H9 (cell line): Measurements from ENCODE around the gene CABP7. TPM values are rescaled to one million over a fixed set of nuclear protein-coding genes. Genes with fewer than 3 reads are reported as not detected.

Experiments used
- DNase-seq: peaks from one replicate; pipeline ENCODE4 v3.0.0-alpha.2; 2017
- H2AFZ ChIP-seq: one replicate; pipeline ENCODE4 v1.6.1; 2013; ENCODE audit warnings: mild to moderate bottlenecking, low read length, control low read depth, moderate library complexity
- H2AK5ac ChIP-seq: 2 replicates; pipeline ENCODE4 v1.6.1; 2013; ENCODE audit warnings: low read length, control low read depth, mixed read lengths; ENCODE audit not compliant: insufficient read length
- H2BK120ac ChIP-seq: one replicate; pipeline ENCODE4 v1.6.1; 2013; ENCODE audit warnings: low read depth, mild to moderate bottlenecking, low read length, control low read depth, inconsistent platforms; ENCODE audit not compliant: poor library complexity, severe bottlenecking
- H2BK12ac ChIP-seq: 2 replicates; pipeline ENCODE4 v1.6.1; 2013; ENCODE audit warnings: low read length, control low read depth, mixed read lengths, low read depth; ENCODE audit not compliant: insufficient read length
- H2BK15ac ChIP-seq: 2 replicates; pipeline ENCODE4 v1.6.1; 2013; ENCODE audit warnings: low read depth, low read length, control low read depth
- H2BK20ac ChIP-seq: one replicate; pipeline ENCODE4 v1.6.1; 2013; ENCODE audit warnings: low read depth, mild to moderate bottlenecking, low read length, control low read depth, inconsistent platforms; ENCODE audit not compliant: poor library complexity, severe bottlenecking
- H2BK5ac ChIP-seq: 2 replicates; pipeline ENCODE4 v1.6.1; 2013; ENCODE audit warnings: low read length, control low read depth, mixed read lengths; ENCODE audit not compliant: insufficient read length
- H3K14ac ChIP-seq: 2 replicates; pipeline ENCODE4 v1.6.1; 2013; ENCODE audit warnings: low read length, control low read depth; ENCODE audit not compliant: insufficient read depth
- H3K18ac ChIP-seq: 2 replicates; pipeline ENCODE4 v1.6.1; 2013; ENCODE audit warnings: low read depth, mild to moderate bottlenecking, mixed read lengths, low read length, control low read depth; ENCODE audit not compliant: insufficient read length
- H3K23ac ChIP-seq: 2 replicates; pipeline ENCODE4 v1.6.1; 2013; ENCODE audit warnings: low read length, control low read depth, mixed read lengths, low read depth; ENCODE audit not compliant: insufficient read length
- H3K23me2 ChIP-seq: 2 replicates; pipeline ENCODE4 v1.6.1; 2013; ENCODE audit warnings: low read depth, mild to moderate bottlenecking, mixed read lengths, low read length, control low read depth; ENCODE audit not compliant: insufficient read length, poor library complexity, severe bottlenecking
- H3K27ac ChIP-seq: 2 replicates; pipeline ENCODE4 v1.5.1; 2013; ENCODE audit warnings: low read length, control low read depth, mixed read lengths, low read depth; ENCODE audit not compliant: insufficient read length
- H3K27me3 ChIP-seq: 2 replicates; pipeline ENCODE4 v1.6.1; 2013; ENCODE audit warnings: low read length, control low read depth, inconsistent platforms; ENCODE audit not compliant: insufficient read depth
- H3K4ac ChIP-seq: 2 replicates; pipeline ENCODE4 v1.6.1; 2013; ENCODE audit warnings: low read depth, mild to moderate bottlenecking, control low read depth, inconsistent platforms, low read length, moderate library complexity
- H3K4me1 ChIP-seq: 2 replicates; pipeline ENCODE4 v1.6.1; 2013; ENCODE audit warnings: low read length, control low read depth, inconsistent platforms; ENCODE audit not compliant: insufficient read depth
- H3K4me2 ChIP-seq: 2 replicates; pipeline ENCODE4 v1.6.1; 2013; ENCODE audit warnings: low read length, control low read depth, mixed read lengths; ENCODE audit not compliant: insufficient read length, insufficient read depth
- H3K56ac ChIP-seq: 2 replicates; pipeline ENCODE4 v1.6.1; 2013; ENCODE audit warnings: low read depth, mild to moderate bottlenecking, mixed read lengths, low read length, control low read depth; ENCODE audit not compliant: insufficient read length
- H3K79me1 ChIP-seq: 2 replicates; pipeline ENCODE4 v1.6.1; 2013; ENCODE audit warnings: low read depth, mild to moderate bottlenecking, moderate library complexity, low read length, control low read depth, inconsistent platforms; ENCODE audit not compliant: insufficient read depth, poor library complexity, severe bottlenecking
- H3K79me2 ChIP-seq: 2 replicates; pipeline ENCODE4 v1.6.1; 2013; ENCODE audit warnings: low read length, control low read depth, inconsistent platforms; ENCODE audit not compliant: insufficient read depth
- H3K9ac ChIP-seq: 2 replicates; pipeline ENCODE4 v1.6.1; 2013; ENCODE audit warnings: low read length, control low read depth, mixed read lengths; ENCODE audit not compliant: insufficient read length; ENCODE audit errors: extremely low read depth
- H3K9me3 ChIP-seq: one replicate; pipeline ENCODE4 v1.6.1; 2013; ENCODE audit warnings: low read depth, low read length, inconsistent platforms; ENCODE audit not compliant: control insufficient read depth
- H3T11ph ChIP-seq: one replicate; pipeline ENCODE4 v1.6.1; 2013; ENCODE audit warnings: mild to moderate bottlenecking, low read length, control low read depth, inconsistent platforms
- H4K20me1 ChIP-seq: one replicate; pipeline ENCODE4 v1.6.1; 2013; ENCODE audit not compliant: control insufficient read depth, insufficient read length, insufficient read depth
- H4K5ac ChIP-seq: 2 replicates; pipeline ENCODE4 v1.6.1; 2013; ENCODE audit warnings: low read depth, mild to moderate bottlenecking, mixed read lengths, low read length, control low read depth; ENCODE audit not compliant: insufficient read length
- H4K8ac ChIP-seq: replicated peaks from 2 replicates; pipeline ENCODE4 v1.6.1; 2013; ENCODE audit warnings: low read length, control low read depth, mixed read lengths, low read depth; ENCODE audit not compliant: insufficient read length
- H4K91ac ChIP-seq: 2 replicates; pipeline ENCODE4 v1.6.1; 2013; ENCODE audit warnings: low read depth, mild to moderate bottlenecking, moderate library complexity, mixed read lengths, low read length, control low read depth; ENCODE audit not compliant: insufficient read length
- H3K27ac Mint-ChIP-seq, 3 experiments: 2 replicates in 2 of 3; 3 replicates in 1 of 3; pipeline ENCODE4 v1.8.0; 2020 to 2021; ENCODE audit warnings: mixed read lengths in 3 of 3, mild to moderate bottlenecking in 1 of 3, moderate library complexity in 1 of 3
- H3K27me3 Mint-ChIP-seq: 2 replicates; pipeline ENCODE4 v1.8.0; 2021; ENCODE audit warnings: low read depth, mild to moderate bottlenecking, moderate library complexity, mixed read lengths
- H3K36me3 Mint-ChIP-seq, 3 experiments: 2 replicates in 2 of 3; 3 replicates in 1 of 3; pipeline ENCODE4 v1.8.0; 2020 to 2021; ENCODE audit warnings: low read depth in 3 of 3, mixed read lengths in 3 of 3; ENCODE audit not compliant: insufficient read depth in 1 of 3
- H3K4me1 Mint-ChIP-seq, 2 experiments: 2 replicates each; pipeline ENCODE4 v1.8.0; 2020; ENCODE audit warnings: mixed read lengths in 2 of 2
- H3K4me3 Mint-ChIP-seq, 2 experiments: 2 replicates in 1 of 2; 3 replicates in 1 of 2; pipeline ENCODE4 v1.8.0; 2020 to 2021; ENCODE audit warnings: mild to moderate bottlenecking in 2 of 2, mixed read lengths in 2 of 2, moderate library complexity in 1 of 2
- H3K9me3 Mint-ChIP-seq, 2 experiments: 2 replicates in 1 of 2; 3 replicates in 1 of 2; pipeline ENCODE4 v1.8.0; 2020; ENCODE audit warnings: mild to moderate bottlenecking in 2 of 2, mixed read lengths in 2 of 2, moderate library complexity in 1 of 2
- WGBS: extraction: QIAGEN DNeasy Blood & Tissue Kit; methylation state at CpG from one replicate; pipeline ENCODE4 v1.1.7; 2013; ENCODE audit warnings: missing lambda C conversion rate, low lambda C conversion rate, mixed read lengths; ENCODE audit not compliant: insufficient read length; ENCODE audit errors: extremely low coverage; 5-methylcytosine and 5-hydroxymethylcytosine counted together
- total RNA-seq: library from RNA; stranded (reverse); gene quantifications from 2 replicates; pipeline ENCODE4 v1.2.1, GENCODE V29; 2021
- TF ChIP-seq, protein P1 (sequence below): fragments of 200-600 bp; sonication (generic); conservative IDR thresholded peaks from 3 replicates; pipeline ENCODE4 v1.8.0; 2021; ENCODE audit warnings: antibody characterized with exemption, mild to moderate bottlenecking

CABP7 gene
- total RNA-seq, 1 experiment from 2014 or later, result 0.83 TPM

DNA sequence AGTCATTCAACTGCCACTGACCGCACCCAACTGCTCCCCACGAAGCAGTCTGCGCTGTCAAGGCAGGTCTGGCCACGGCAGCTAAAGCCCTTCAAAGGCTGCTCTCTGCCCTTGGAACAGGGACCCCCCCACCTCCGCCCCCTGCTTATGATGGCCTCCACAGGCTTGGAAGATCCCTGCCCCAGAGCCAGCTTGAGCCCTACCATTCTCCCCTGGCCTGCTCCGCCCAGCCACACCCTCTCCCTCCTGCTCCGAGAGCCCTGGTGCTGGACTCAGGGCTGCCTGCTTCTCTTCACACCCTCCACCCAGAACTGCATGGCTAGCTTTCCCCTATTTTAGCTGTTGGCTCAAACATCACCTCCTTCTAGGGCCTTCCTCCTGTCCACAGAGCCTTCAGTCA, 28.0 kb downstream of the CABP7 start:
- H3K9me3 Mint-ChIP-seq, result no peaks in the 10 kb centered on the region
- Histone ChIP-seq H3K79me1 (no peaks in the 10 kb centered on the region), H3T11ph (no peak overlapping the region), H3K4me2 (no peak overlapping the region), H3K56ac (no peak overlapping the region), H3K9me3 (no peaks in the 10 kb centered on the region), H3K79me2 (no peaks in the 10 kb centered on the region), H4K91ac (no peak overlapping the region), H3K4me1 (no peaks in the 10 kb centered on the region), H4K8ac (no peak overlapping the region), H2BK12ac (no peak overlapping the region), H3K23ac (no peak overlapping the region), H3K14ac (no peak overlapping the region), H2AK5ac (no peak overlapping the region), H4K20me1 (no peaks in the 10 kb centered on the region), H3K23me2 (no peaks in the 10 kb centered on the region), H2AFZ (no peak overlapping the region), H3K27me3 (no peaks in the 10 kb centered on the region), H3K9ac (no peak overlapping the region), H2BK120ac (no peak overlapping the region), H2BK5ac (no peak overlapping the region), H3K18ac (no peak overlapping the region), H2BK20ac (no peak overlapping the region), H3K4ac (no peak overlapping the region), H3K27ac (no peak overlapping the region), H2BK15ac (no peak overlapping the region), H4K5ac (no peak overlapping the region)
- no CpG with 5 or more reads among the region's 7 CpGs for WGBS
- no peak overlapping the region for H3K4me3 Mint-ChIP-seq
- TF ChIP-seq, protein P1, sequence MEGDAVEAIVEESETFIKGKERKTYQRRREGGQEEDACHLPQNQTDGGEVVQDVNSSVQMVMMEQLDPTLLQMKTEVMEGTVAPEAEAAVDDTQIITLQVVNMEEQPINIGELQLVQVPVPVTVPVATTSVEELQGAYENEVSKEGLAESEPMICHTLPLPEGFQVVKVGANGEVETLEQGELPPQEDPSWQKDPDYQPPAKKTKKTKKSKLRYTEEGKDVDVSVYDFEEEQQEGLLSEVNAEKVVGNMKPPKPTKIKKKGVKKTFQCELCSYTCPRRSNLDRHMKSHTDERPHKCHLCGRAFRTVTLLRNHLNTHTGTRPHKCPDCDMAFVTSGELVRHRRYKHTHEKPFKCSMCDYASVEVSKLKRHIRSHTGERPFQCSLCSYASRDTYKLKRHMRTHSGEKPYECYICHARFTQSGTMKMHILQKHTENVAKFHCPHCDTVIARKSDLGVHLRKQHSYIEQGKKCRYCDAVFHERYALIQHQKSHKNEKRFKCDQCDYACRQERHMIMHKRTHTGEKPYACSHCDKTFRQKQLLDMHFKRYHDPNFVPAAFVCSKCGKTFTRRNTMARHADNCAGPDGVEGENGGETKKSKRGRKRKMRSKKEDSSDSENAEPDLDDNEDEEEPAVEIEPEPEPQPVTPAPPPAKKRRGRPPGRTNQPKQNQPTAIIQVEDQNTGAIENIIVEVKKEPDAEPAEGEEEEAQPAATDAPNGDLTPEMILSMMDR, result no peak
- peaks cover 1 to 4% (median 3%) of the 10 kb centered on the region in 3 experiments; a peak in 5 of 7 replicates for H3K36me3 Mint-ChIP-seq
- no peaks in the 10 kb centered on the region for H3K27me3 Mint-ChIP-seq
- H3K4me1 Mint-ChIP-seq, result peaks cover 0 to 6% of the 10 kb centered on the region in 2 experiments; a peak in 3 of 4 replicates
- no peak for DNase-seq
- peak overlapping the region in 1 of 3 experiments; percentile 47; a peak in 1 of 7 replicates for H3K27ac Mint-ChIP-seq
